K562 (cell line): ENCODE data around the gene IL1RL1. TPM values are rescaled to one million over a fixed set of nuclear protein-coding genes. Genes with fewer than 3 reads are reported as not detected.

Source experiments
- CREB1 ChIP-seq, 2 experiments: sonication (generic) in 1 of 2; formaldehyde crosslinking in 1 of 2; IDR thresholded peaks; 2 replicates each; pipeline versions ENCODE4 v1.6.1 to v1.8.0; 2012 to 2022; ENCODE audit warnings: inconsistent platforms in 1 of 2, mild to moderate bottlenecking in 1 of 2, missing genetic modification reagents in 1 of 2, moderate library complexity in 1 of 2
- FOXM1 ChIP-seq, 2 experiments: fragments of 450-650 bp in 1 of 2; sonication (generic) in 1 of 2; formaldehyde crosslinking in 1 of 2; IDR thresholded peaks; 2 replicates each; pipeline versions ENCODE4 v1.6.1 to v1.9.0; 2017 to 2022; ENCODE audit warnings: low read depth in 2 of 2, mild to moderate bottlenecking in 2 of 2, missing genetic modification reagents in 1 of 2, moderate library complexity in 1 of 2
- HLTF ChIP-seq: fragments of 450-650 bp; IDR thresholded peaks from 2 replicates; pipeline ENCODE4 v1.6.1; 2016
- NEUROD1 ChIP-seq: fragments of 150-350 bp; IDR thresholded peaks from 2 replicates; pipeline ENCODE4 v1.6.1; 2014; ENCODE audit warnings: borderline replicate concordance, low read length, low read depth; ENCODE audit not compliant: partially characterized antibody
- RAD51 ChIP-seq: fragments of 450-650 bp; IDR thresholded peaks from 2 replicates; pipeline ENCODE4 v1.7.1; 2016; ENCODE audit warnings: low read depth, mild to moderate bottlenecking, borderline replicate concordance
- SMARCA5 ChIP-seq: fragments of 450-650 bp; IDR thresholded peaks from 2 replicates; pipeline ENCODE4 v1.6.1; 2016
- TARDBP ChIP-seq: fragments of 450-650 bp; IDR thresholded peaks from 2 replicates; pipeline ENCODE4 v1.6.1; 2016
- ZBTB8A ChIP-seq: fragments of 450-650 bp; IDR thresholded peaks from 2 replicates; pipeline ENCODE4 v1.6.1; 2018; ENCODE audit warnings: mild to moderate bottlenecking, moderate library complexity; ENCODE audit not compliant: partially characterized antibody
- ZNF133 ChIP-seq: fragments of 250-450 bp; sonication (Bioruptor Pico); IDR thresholded peaks from 2 replicates; pipeline ENCODE4 v1.4.0; 2020; ENCODE audit warnings: mild to moderate bottlenecking
- ZNF282 ChIP-seq: sonication (generic); formaldehyde crosslinking; IDR thresholded peaks from 2 replicates; pipeline ENCODE4 v1.8.1; 2023; ENCODE audit warnings: missing genetic modification reagents
- polyA plus RNA-seq, 8 experiments: library from polyadenylated mRNA; depleted of rRNA in 4 of 8; stranded (reverse) in 5 of 8; unstranded in 3 of 8; fragments of >200 nt; fragmentation: Nextera tagmentation in 2 of 8; fragmentation: Illumina TruSeq in 1 of 8; extraction: Ambion mirVana in 2 of 8; extraction: Trizol in 1 of 8; gene quantifications; 2 replicates each; pipeline versions ENCODE4 v1.2.1 to v1.2.3, GENCODE V29; 2011 to 2014; ENCODE audit warnings: inconsistent platforms in 1 of 8, missing spikeins in 1 of 8
- total RNA-seq, 7 experiments: library from RNA; depleted of rRNA in 6 of 7; stranded (reverse); fragments of >200 nt in 6 of 7; fragmentation: Illumina TruSeq in 2 of 7; extraction: Trizol in 2 of 7; gene quantifications; 2 replicates each; pipeline versions ENCODE4 v1.2.1 to v1.2.3, GENCODE V29; 2011 to 2021; ENCODE audit warnings: low replicate concordance in 1 of 7
- TF ChIP-seq, protein P1 (sequence below): sonication (generic); formaldehyde crosslinking; IDR thresholded peaks from 2 replicates; pipeline ENCODE4 v1.8.0; 2022; ENCODE audit warnings: mild to moderate bottlenecking, missing genetic modification reagents
- TF ChIP-seq, protein P2 (sequence below), 2 experiments: fragments of 450-650 bp; IDR thresholded peaks; 2 replicates each; pipeline ENCODE4 v1.6.1; 2018; ENCODE audit warnings: mild to moderate bottlenecking in 2 of 2, low read depth in 1 of 2; ENCODE audit not compliant: partially characterized antibody in 2 of 2
- TF ChIP-seq, protein P3 (sequence below), 2 experiments: fragments of 450-650 bp in 1 of 2; sonication (generic) in 1 of 2; formaldehyde crosslinking in 1 of 2; IDR thresholded peaks in 1 of 2; conservative IDR thresholded peaks in 1 of 2; 2 replicates each; pipeline versions ENCODE4 v1.6.1 to v1.8.1; 2016 to 2023; ENCODE audit warnings: mild to moderate bottlenecking in 2 of 2, moderate library complexity in 2 of 2, inconsistent platforms in 1 of 2, missing genetic modification reagents in 1 of 2
- TF ChIP-seq, protein P4 (sequence below): fragments of 250-450 bp; sonication (Bioruptor Pico); IDR thresholded peaks from 2 replicates; pipeline ENCODE4 v1.5.0; 2022; ENCODE audit warnings: mild to moderate bottlenecking
- TF ChIP-seq, protein P5 (sequence below): IDR thresholded peaks from 2 replicates; pipeline ENCODE4 v1.6.1; 2014; ENCODE audit warnings: antibody characterized with exemption

IL1RL1 gene
- total and polyA plus RNA-seq, 9 of the 15 experiments (the other 6 are each of a cell fraction or from before 2014, with no cell fraction given), result 0.06 to 3.3 (median 0.59) TPM

DNA sequence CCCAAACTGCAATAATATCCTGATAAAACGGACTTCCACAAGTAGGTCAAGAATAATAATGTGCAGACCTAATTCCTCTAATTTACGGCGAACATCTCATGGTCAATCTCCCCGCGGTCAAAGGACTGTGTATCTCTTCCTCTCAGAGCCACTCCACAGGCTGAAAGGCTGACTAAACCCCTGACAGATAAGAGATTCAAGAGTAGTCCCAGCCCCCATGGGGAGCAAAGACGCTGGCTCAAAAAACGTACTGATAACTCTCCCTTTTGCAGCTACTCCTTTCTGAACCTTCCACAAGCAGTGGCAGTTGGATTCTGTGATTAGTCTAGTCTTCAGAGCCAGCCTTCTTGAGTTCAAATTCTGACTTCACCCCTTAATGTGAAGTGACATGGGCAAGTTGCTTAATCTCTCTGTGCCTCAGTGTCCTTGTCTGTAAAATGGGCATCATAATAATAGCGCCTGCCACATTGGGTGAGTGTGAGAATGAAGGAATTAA, 24.6 kb downstream of the IL1RL1 start (continued):
- TF ChIP-seq, protein P1, sequence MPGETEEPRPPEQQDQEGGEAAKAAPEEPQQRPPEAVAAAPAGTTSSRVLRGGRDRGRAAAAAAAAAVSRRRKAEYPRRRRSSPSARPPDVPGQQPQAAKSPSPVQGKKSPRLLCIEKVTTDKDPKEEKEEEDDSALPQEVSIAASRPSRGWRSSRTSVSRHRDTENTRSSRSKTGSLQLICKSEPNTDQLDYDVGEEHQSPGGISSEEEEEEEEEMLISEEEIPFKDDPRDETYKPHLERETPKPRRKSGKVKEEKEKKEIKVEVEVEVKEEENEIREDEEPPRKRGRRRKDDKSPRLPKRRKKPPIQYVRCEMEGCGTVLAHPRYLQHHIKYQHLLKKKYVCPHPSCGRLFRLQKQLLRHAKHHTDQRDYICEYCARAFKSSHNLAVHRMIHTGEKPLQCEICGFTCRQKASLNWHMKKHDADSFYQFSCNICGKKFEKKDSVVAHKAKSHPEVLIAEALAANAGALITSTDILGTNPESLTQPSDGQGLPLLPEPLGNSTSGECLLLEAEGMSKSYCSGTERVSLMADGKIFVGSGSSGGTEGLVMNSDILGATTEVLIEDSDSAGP (CRISPR knock-in tag), result no peak
- TF ChIP-seq, protein P2, sequence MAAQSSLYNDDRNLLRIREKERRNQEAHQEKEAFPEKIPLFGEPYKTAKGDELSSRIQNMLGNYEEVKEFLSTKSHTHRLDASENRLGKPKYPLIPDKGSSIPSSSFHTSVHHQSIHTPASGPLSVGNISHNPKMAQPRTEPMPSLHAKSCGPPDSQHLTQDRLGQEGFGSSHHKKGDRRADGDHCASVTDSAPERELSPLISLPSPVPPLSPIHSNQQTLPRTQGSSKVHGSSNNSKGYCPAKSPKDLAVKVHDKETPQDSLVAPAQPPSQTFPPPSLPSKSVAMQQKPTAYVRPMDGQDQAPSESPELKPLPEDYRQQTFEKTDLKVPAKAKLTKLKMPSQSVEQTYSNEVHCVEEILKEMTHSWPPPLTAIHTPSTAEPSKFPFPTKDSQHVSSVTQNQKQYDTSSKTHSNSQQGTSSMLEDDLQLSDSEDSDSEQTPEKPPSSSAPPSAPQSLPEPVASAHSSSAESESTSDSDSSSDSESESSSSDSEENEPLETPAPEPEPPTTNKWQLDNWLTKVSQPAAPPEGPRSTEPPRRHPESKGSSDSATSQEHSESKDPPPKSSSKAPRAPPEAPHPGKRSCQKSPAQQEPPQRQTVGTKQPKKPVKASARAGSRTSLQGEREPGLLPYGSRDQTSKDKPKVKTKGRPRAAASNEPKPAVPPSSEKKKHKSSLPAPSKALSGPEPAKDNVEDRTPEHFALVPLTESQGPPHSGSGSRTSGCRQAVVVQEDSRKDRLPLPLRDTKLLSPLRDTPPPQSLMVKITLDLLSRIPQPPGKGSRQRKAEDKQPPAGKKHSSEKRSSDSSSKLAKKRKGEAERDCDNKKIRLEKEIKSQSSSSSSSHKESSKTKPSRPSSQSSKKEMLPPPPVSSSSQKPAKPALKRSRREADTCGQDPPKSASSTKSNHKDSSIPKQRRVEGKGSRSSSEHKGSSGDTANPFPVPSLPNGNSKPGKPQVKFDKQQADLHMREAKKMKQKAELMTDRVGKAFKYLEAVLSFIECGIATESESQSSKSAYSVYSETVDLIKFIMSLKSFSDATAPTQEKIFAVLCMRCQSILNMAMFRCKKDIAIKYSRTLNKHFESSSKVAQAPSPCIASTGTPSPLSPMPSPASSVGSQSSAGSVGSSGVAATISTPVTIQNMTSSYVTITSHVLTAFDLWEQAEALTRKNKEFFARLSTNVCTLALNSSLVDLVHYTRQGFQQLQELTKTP (IDR thresholded peaks at IDR 0.05; ENCODE audit: low read depth in 1 of 2, partially characterized antibody in 2 of 2), result peak; percentile 47 to 70
- TF ChIP-seq, protein P3, sequence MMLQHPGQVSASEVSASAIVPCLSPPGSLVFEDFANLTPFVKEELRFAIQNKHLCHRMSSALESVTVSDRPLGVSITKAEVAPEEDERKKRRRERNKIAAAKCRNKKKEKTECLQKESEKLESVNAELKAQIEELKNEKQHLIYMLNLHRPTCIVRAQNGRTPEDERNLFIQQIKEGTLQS (IDR thresholded peaks at IDR 0.05), result peak; percentile 80
- TF ChIP-seq, protein P3 (CRISPR knock-in tag; conservative IDR thresholded peaks at IDR 0.05), result no peak; the same call in 1 of the 2 replicates
- TF ChIP-seq ZNF133 (CRISPR knock-in tag) (no peak), RAD51 (peak; percentile 29; the same call in 1 of the 2 replicates), ZBTB8A (peak; percentile 36), FOXM1 (IDR thresholded peaks at IDR 0.05; ENCODE audit: low read depth) (peak; percentile 91), FOXM1 (CRISPR knock-in tag; IDR thresholded peaks at IDR 0.05; ENCODE audit: low read depth) (no peak), TARDBP (no peak), ZNF282 (no peak), NEUROD1 (peak; percentile 86), SMARCA5 (peak; percentile 96), HLTF (peak; percentile 35; the same call in 1 of the 2 replicates), CREB1 (IDR thresholded peaks at IDR 0.05) (peak; percentile 67), CREB1 (CRISPR knock-in tag; IDR thresholded peaks at IDR 0.05) (no peak)
- TF ChIP-seq, protein P4, sequence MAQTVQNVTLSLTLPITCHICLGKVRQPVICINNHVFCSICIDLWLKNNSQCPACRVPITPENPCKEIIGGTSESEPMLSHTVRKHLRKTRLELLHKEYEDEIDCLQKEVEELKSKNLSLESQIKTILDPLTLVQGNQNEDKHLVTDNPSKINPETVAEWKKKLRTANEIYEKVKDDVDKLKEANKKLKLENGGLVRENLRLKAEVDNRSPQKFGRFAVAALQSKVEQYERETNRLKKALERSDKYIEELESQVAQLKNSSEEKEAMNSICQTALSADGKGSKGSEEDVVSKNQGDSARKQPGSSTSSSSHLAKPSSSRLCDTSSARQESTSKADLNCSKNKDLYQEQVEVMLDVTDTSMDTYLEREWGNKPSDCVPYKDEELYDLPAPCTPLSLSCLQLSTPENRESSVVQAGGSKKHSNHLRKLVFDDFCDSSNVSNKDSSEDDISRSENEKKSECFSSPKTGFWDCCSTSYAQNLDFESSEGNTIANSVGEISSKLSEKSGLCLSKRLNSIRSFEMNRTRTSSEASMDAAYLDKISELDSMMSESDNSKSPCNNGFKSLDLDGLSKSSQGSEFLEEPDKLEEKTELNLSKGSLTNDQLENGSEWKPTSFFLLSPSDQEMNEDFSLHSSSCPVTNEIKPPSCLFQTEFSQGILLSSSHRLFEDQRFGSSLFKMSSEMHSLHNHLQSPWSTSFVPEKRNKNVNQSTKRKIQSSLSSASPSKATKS (CRISPR knock-in tag), result no peak
- TF ChIP-seq, protein P5, sequence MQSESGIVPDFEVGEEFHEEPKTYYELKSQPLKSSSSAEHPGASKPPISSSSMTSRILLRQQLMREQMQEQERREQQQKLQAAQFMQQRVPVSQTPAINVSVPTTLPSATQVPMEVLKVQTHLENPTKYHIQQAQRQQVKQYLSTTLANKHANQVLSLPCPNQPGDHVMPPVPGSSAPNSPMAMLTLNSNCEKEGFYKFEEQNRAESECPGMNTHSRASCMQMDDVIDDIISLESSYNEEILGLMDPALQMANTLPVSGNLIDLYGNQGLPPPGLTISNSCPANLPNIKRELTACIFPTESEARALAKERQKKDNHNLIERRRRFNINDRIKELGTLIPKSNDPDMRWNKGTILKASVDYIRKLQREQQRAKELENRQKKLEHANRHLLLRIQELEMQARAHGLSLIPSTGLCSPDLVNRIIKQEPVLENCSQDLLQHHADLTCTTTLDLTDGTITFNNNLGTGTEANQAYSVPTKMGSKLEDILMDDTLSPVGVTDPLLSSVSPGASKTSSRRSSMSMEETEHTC, result peak; percentile 86; the same call in 1 of the 2 replicates
